Astrocyte of the cerebellum (primary cell): ENCODE results near the gene XPNPEP1.
A peak's percentile ranks its signal among the peaks of the same experiment; 100 is the strongest.

Experiments used
- DNase-seq: peaks from one replicate; pipeline ENCODE4 v3.0.0-alpha.2; 2011; ENCODE audit warnings: low read depth
- H3K4me3 ChIP-seq: 2 replicates; pipeline ENCODE4 v1.5.1; 2011; ENCODE audit warnings: mild to moderate bottlenecking, low read depth, low read length, moderate library complexity
- CTCF ChIP-seq: IDR thresholded peaks from 2 replicates; pipeline ENCODE4 v1.5.1; 2012; ENCODE audit warnings: low read length, low read depth, moderate library complexity, mild to moderate bottlenecking; ENCODE audit errors: missing control alignments
- in situ Hi-C: cut with HindIII; loops from 2 replicates; pipeline ENCODE4 v1.10.0; 2017; ENCODE audit warnings: low sequenced_read_pairs

The XPNPEP1 gene

DNA sequence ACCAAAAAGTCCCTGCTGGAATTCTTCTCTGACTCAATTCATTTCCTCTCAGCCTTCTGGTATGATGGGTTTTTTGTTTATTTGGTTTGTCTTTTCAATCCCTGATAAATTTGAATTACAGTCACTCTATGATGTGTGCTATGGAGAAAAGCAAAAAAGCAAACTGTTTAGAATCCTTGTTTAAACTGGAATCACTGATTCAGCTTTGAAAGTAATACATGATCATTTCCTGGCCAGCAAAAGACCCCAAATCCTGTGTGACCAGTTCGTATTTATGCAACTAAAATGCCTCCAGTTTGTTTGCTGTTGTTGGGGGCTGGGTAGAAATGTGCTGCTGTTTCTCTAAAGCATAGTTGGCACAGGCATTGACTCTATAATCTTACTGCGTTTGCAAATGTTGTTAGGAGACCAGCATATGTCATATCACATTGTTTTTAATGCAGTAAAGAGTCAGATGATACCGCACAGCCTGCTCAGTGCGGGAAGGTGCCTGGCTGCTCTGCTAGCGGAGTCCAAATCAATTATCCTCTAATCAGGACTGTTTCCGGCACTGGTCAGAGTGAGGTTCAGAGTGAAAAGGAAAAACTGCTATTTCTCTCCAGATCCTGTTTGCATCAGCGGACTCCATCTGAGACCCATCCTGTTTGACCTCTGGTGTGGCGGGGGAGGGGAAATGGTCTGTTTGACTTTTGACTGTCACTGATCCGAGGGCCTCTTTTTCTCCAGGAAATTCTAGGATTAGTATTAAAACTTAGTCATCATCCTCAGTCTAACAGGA is 43.8 kb upstream of the XPNPEP1 start:
- H3K4me3 ChIP-seq = no peak overlapping the region

GRCh38 chr10:109964318-109964717 is 41.0 kb upstream of the XPNPEP1 start:
- no peak for DNase-seq
- in situ Hi-C loops = no loop called here
- no peak for TF ChIP-seq CTCF
- H3K4me3 ChIP-seq = no peak overlapping the region

More for the DNA sequence above, 43.8 kb upstream of the XPNPEP1 start:
- in situ Hi-C loops = no loop called here
- no peak for TF ChIP-seq CTCF
- DNase-seq = no peak

GRCh38 chr10:109963439-109963838 is 40.1 kb upstream of the XPNPEP1 start:
- in situ Hi-C loops = no loop called here
- TF ChIP-seq CTCF = no peak
- H3K4me3 ChIP-seq = no peak overlapping the region
- DNase-seq = no peak

DNA sequence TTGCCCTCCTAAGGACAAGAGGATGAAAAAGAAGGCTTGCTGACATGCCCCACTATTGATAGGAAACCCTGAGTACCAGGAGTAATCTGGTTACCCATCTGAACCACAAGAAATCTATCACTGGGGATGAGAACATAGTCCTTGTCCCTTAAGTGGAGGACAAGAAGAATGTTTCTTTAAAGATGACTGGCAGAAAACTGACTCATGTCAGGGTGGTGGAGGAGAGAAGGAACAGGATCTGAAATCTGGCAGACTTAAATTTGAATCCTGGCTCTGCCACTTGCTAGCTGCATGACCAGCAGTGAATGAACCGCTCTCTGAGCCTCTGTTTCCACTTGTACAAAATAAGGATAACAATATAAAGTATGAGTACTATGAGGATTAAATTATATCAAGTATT is 38.9 kb upstream of the XPNPEP1 start:
- H3K4me3 ChIP-seq = no peak overlapping the region
- in situ Hi-C loops = no loop called here
- no peak for DNase-seq
- TF ChIP-seq CTCF = no peak

DNA sequence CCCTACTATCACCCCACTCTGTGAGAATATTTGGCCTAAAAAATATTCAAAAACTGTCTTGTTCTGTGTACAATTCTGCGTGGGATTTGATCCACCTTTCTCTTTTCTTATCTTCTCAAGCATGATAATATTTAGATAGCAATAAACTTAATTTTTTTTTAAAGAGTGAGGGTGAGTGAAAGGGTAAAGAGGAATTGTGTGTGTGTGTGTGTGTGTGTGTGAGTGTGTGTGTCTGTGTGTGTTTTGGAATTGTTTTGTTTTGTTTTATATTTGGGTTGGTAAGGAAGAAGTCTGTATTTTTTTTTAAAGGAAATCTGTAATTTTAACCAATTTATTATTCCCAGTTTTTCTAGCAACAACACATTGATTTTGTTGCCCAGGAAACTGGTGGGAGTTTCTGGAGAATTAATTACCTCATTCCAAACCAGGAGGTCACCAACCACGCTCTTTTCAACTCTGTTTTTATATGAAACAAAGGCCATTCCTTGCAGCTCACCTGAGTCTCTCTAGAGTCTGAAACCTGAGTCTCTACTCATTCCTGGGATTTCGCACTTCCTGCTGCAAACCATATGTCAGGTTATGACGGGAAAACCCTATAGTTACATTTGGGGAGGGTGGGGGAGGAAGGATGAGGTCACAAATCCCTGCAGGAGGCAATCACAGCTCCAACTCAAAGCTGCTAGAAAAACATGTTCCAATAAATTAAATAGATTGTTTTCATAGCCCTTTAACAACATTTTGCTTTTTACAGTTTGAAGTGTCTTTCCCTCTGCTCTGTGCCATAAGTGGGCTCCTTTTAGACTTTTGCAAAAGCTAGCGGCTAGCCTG is 38.1 kb upstream of the XPNPEP1 start:
- in situ Hi-C loops = no loop called here
- TF ChIP-seq CTCF = no peak
- H3K4me3 ChIP-seq = no peak overlapping the region
- peak; percentile 46 for DNase-seq

- TF ChIP-seq CTCF = no peak
- no peak overlapping the region for H3K4me3 ChIP-seq
- DNase-seq = no peak
- in situ Hi-C loops = no loop called here
Observed at GRCh38 chr10:109960682-109961081, 37.4 kb upstream of the XPNPEP1 start.
